Breast epithelium (tissue), 4 donors: ENCODE measurements around the gene PPARA. TPM values are rescaled to one million over a fixed set of nuclear protein-coding genes. Genes with fewer than 3 reads are reported as not detected.

Experiments used
- DNase-seq, 2 donors: peaks; one replicate each; pipeline ENCODE4 v3.0.0-alpha.2; 2019; ENCODE audit warnings: low spot score in 2 of 2
- H3K27ac ChIP-seq, 2 donors: fragments of 200-600 bp; sonication (generic) in 1 of 2; one replicate each; pipeline ENCODE4 v1.5.1; 2016 to 2019; ENCODE audit warnings: mild to moderate bottlenecking in 1 of 2
- H3K27me3 ChIP-seq, 2 donors: fragments of 200-600 bp; sonication (generic) in 1 of 2; one replicate each; pipeline versions ENCODE4 v1.5.1 to v1.6.0; 2017 to 2019; ENCODE audit warnings: control low read depth in 1 of 2, mild to moderate bottlenecking in 1 of 2
- H3K36me3 ChIP-seq: fragments of 200-600 bp; one replicate; pipeline ENCODE4 v1.5.1; 2019
- H3K4me1 ChIP-seq, 2 donors: fragments of 200-600 bp; sonication (generic); one replicate each; pipeline ENCODE4 v1.5.1; 2016 to 2019; ENCODE audit warnings: control low read depth in 1 of 2
- H3K4me3 ChIP-seq, 3 donors: fragments of 200-600 bp; sonication (generic); 1 replicate in 2 of 3; 2 replicates in 1 of 3; pipeline ENCODE4 v1.5.1; 2016 to 2019; ENCODE audit warnings: mild to moderate bottlenecking in 3 of 3, moderate library complexity in 2 of 3
- H3K9me3 ChIP-seq, 2 donors: fragments of 200-600 bp; sonication (generic) in 1 of 2; one replicate each; pipeline ENCODE4 v1.5.1; 2016 to 2019; ENCODE audit warnings: control low read depth in 1 of 2
- CTCF ChIP-seq, 3 donors: fragments of 450-650 bp; IDR thresholded peaks; one replicate each; pipeline ENCODE4 v1.5.1; 2016 to 2017; ENCODE audit warnings: antibody characterized with exemption in 3 of 3, mild to moderate bottlenecking in 3 of 3, moderate library complexity in 3 of 3
- POLR2A ChIP-seq: fragments of 450-650 bp; IDR thresholded peaks from one replicate; pipeline ENCODE4 v1.6.1; 2016; ENCODE audit warnings: antibody characterized with exemption, mild to moderate bottlenecking, moderate library complexity
- POLR2AphosphoS5 ChIP-seq, 3 donors: sonication (generic); formaldehyde crosslinking; IDR thresholded peaks; one replicate each; pipeline ENCODE4 v1.6.1; 2017; ENCODE audit warnings: antibody characterized with exemption in 3 of 3
- intact Hi-C: fragments of 100-400 bp; cut with DNase I; formaldehyde crosslinking; loops from one replicate; pipeline ENCODE4 v1.15.1; 2023; ENCODE audit warnings: low total_unique reads
- total RNA-seq, 3 donors: library from RNA; depleted of rRNA; stranded (reverse); fragments of >200 nt; gene quantifications; one replicate each; pipeline ENCODE4 v1.1.0, GENCODE V29; 2016

PPARA gene
- total RNA-seq, 3 donors from 2014 or later = 15.2 to 31.0 (median 22.3) TPM

- Histone ChIP-seq H3K27me3 (no peaks in the 10 kb centered on the region), H3K9me3 (no peaks in the 10 kb centered on the region), H3K36me3 (peaks cover 10% of the 10 kb centered on the region), H3K4me3 (no peak overlapping the region), H3K27ac (no peak overlapping the region), H3K4me1 (no peaks in the 10 kb centered on the region)
- intact Hi-C loops = no loop called here
- no peak for DNase-seq
- TF ChIP-seq POLR2AphosphoS5 (IDR thresholded peaks at IDR 0.05) = no peak
- TF ChIP-seq CTCF (IDR thresholded peaks at IDR 0.05) = no peak
- no peak for TF ChIP-seq POLR2A
These were observed 130.8 kb downstream of the PPARA start for GRCh38 chr22:46280999-46281623.

DNA sequence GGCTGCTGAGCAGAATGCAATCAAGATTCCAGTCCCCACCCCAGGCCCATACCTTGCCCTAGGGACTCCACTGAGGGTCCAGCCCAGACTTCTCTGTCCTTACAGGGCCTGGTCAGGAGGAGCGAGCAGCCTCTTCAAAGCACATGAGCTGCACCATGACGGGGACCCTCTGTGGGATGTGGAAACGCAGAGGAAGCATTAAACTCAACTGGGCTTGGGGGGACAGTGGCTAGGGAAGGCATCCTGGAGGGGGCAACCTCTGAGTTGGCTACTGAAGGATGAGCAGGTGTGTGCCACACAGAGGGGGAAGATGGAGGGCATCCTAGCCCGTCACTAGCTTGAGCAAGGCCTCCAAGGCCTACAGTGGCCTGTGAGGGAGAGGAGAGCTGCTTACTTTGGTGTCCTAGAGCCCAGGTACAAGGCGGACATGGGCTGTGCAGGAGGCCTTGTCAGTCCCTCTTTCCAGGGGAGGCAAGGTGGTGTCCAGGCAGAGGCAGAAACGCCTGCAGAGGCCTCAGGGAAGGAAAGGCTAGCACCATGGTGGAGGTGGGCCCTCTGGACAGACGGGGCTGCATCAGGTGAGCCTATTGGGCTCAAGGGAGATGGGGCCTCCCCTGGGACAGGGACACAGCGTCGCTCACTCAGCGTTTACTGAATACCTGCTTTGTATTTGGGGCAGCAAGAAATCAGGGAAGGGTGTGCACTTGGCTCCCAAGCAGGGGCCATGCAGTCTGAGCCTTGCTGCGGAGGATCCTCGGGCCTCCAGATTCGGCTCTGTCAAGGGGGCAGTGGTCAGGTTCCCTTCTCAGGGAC lies 131.7 kb downstream of the PPARA start:
- peaks cover 10% of the 10 kb centered on the region for H3K36me3 ChIP-seq
- intact Hi-C loops = no loop called here
- H3K27me3 ChIP-seq = no peaks in the 10 kb centered on the region
- no peak overlapping the region for H3K27ac ChIP-seq
- no peaks in the 10 kb centered on the region for H3K9me3 ChIP-seq
- DNase-seq = no peak
- H3K4me1 ChIP-seq = no peaks in the 10 kb centered on the region
- TF ChIP-seq POLR2A = no peak
- TF ChIP-seq CTCF (IDR thresholded peaks at IDR 0.05) = no peak
- TF ChIP-seq POLR2AphosphoS5 (IDR thresholded peaks at IDR 0.05) = no peak
- no peak overlapping the region for H3K4me3 ChIP-seq

- Histone ChIP-seq H3K27me3 (no peaks in the 10 kb centered on the region), H3K36me3 (no peaks in the 10 kb centered on the region), H3K4me3 (no peak overlapping the region), H3K4me1 (no peaks in the 10 kb centered on the region), H3K9me3 (no peaks in the 10 kb centered on the region), H3K27ac (no peak overlapping the region)
- intact Hi-C loops = no loop called here
- no peak for DNase-seq
- TF ChIP-seq POLR2A (no peak), CTCF (IDR thresholded peaks at IDR 0.05) (no peak), POLR2AphosphoS5 (IDR thresholded peaks at IDR 0.05) (no peak)
These were observed 135.7 kb downstream of the PPARA start for GRCh38 chr22:46286006-46286405.

DNA sequence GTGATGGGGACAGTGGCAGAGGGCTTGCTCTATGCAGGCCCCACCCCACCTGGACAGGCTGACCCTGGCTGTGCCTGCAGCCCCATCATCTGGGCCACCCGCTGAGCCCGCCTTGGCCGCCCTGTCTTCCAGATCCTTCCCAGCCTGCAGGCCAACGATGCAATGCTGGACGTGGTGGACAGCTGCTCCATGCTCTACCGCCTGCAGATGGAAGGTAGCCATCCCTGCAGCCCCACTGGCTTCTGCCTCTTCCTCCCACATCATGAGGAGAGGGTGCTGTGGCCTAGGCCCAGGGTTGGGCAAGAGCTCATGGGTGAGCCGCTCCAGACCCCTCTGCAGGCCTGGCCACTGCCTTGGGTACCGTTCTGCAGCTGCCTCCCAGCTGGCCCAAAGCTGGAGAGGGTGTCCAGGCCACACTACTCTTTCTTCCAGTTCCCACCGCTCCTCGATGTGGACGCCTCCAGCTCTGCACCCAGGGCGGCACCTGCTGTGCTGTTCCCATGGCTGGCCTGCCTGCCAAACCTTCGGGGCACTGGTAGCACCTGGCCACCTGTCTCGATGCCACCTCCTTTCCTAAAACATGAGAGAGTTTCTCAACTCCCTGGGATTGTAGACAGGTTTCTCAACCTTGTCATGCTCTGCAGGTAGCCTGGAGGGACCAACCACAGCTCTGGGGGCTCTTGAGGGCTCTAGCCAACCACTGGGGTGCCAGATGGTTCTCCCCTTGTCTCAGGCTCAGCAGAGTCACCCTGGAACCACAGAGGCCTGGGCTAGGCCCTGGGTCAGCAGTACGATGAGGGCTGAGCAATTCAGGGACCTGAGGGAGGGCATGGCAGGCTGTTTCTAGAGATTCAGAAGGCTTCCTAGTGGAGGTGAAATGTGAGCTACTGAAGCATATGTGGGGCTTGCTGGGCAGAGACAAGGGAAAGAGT lies 136.9 kb downstream of the PPARA start:
- peak overlapping the region in 1 of 2 donors; percentile 62 for H3K27ac ChIP-seq
- peaks cover 4% of the 10 kb centered on the region for H3K36me3 ChIP-seq
- no peak for TF ChIP-seq POLR2AphosphoS5 (IDR thresholded peaks at IDR 0.05)
- no peak for TF ChIP-seq POLR2A
- no peak for TF ChIP-seq CTCF (IDR thresholded peaks at IDR 0.05)
- H3K27me3 ChIP-seq = no peaks in the 10 kb centered on the region
- H3K9me3 ChIP-seq = peaks cover 5 to 8% of the 10 kb centered on the region in 2 donors
- H3K4me3 ChIP-seq = peak overlapping the region in 1 of 3 donors; percentile 16
- no peak for DNase-seq
- intact Hi-C loops = no loop called here
- H3K4me1 ChIP-seq = no peaks in the 10 kb centered on the region
